GM23338 (cell line): ENCODE results near the gene HGS. TPM values are rescaled to one million over a fixed set of nuclear protein-coding genes. Genes with fewer than 3 reads are reported as not detected.
A peak's percentile ranks its signal among the peaks of the same experiment; 100 is the strongest.

Experiments used
- ATAC-seq: fragments of 200-7000 bp; cut with Tn5 transposase; 3 replicates; pipeline ENCODE4 v1.9.1; 2020
- DNase-seq: peaks from one replicate; pipeline ENCODE4 v3.0.0-alpha.2; 2015; ENCODE audit warnings: low spot score
- H2AFZ ChIP-seq: fragments of 200-600 bp; sonication (generic); 2 replicates; pipeline ENCODE4 v1.8.0; 2016; ENCODE audit warnings: antibody characterized with exemption, mild to moderate bottlenecking, moderate library complexity
- H3F3A ChIP-seq: fragments of 200-600 bp; sonication (generic); replicated peaks from 2 replicates; pipeline ENCODE4 v1.8.0; 2017; ENCODE audit warnings: antibody characterized with exemption, mixed run types, low read depth
- H3K27ac ChIP-seq: fragments of 200-600 bp; sonication (generic); 2 replicates; pipeline ENCODE4 v1.6.1; 2016; ENCODE audit warnings: low read depth
- H3K27me3 ChIP-seq: fragments of 200-600 bp; sonication (generic); 2 replicates; pipeline ENCODE4 v1.8.0; 2016; ENCODE audit warnings: mild to moderate bottlenecking, mixed run types, moderate library complexity; ENCODE audit not compliant: insufficient read depth
- H3K36me3 ChIP-seq: fragments of 200-600 bp; sonication (generic); 2 replicates; pipeline ENCODE4 v1.8.0; 2016; ENCODE audit warnings: mild to moderate bottlenecking; ENCODE audit not compliant: insufficient read depth
- H3K4me1 ChIP-seq: fragments of 200-600 bp; sonication (generic); 2 replicates; pipeline ENCODE4 v1.8.0; 2016; ENCODE audit warnings: mild to moderate bottlenecking, moderate library complexity; ENCODE audit not compliant: insufficient read depth
- H3K4me2 ChIP-seq: fragments of 200-600 bp; sonication (generic); 2 replicates; pipeline ENCODE4 v1.7.1; 2017; ENCODE audit warnings: mixed run types
- H3K4me3 ChIP-seq: fragments of 200-600 bp; sonication (generic); 2 replicates; pipeline ENCODE4 v1.6.1; 2016; ENCODE audit warnings: mixed run types
- H3K79me2 ChIP-seq: fragments of 200-600 bp; sonication (generic); replicated peaks from 2 replicates; pipeline ENCODE4 v1.8.0; 2017; ENCODE audit warnings: mild to moderate bottlenecking; ENCODE audit not compliant: insufficient read depth
- H3K9me2 ChIP-seq: fragments of 200-600 bp; sonication (generic); 2 replicates; pipeline ENCODE4 v1.8.0; 2017; ENCODE audit not compliant: insufficient read depth
- H4K20me1 ChIP-seq: fragments of 200-600 bp; sonication (generic); replicated peaks from 2 replicates; pipeline ENCODE4 v1.8.0; 2017; ENCODE audit warnings: mild to moderate bottlenecking; ENCODE audit not compliant: insufficient read depth
- H3K27ac Mint-ChIP-seq: 2 replicates; pipeline ENCODE4 v1.8.0; 2020; ENCODE audit warnings: inconsistent platforms, mild to moderate bottlenecking, moderate library complexity, mixed read lengths
- H3K27me3 Mint-ChIP-seq: 3 replicates; pipeline ENCODE4 v1.8.0; 2022; ENCODE audit warnings: low read depth, mild to moderate bottlenecking, moderate library complexity, mixed read lengths, inconsistent platforms; ENCODE audit not compliant: insufficient read depth, poor library complexity
- H3K36me3 Mint-ChIP-seq: 3 replicates; pipeline ENCODE4 v1.8.0; 2021; ENCODE audit warnings: low read depth, mild to moderate bottlenecking, inconsistent platforms, moderate library complexity, mixed read lengths
- H3K4me1 Mint-ChIP-seq: 3 replicates; pipeline ENCODE4 v1.8.0; 2020; ENCODE audit warnings: mild to moderate bottlenecking, inconsistent platforms, mixed read lengths
- H3K4me3 Mint-ChIP-seq: 3 replicates; pipeline ENCODE4 v1.8.0; 2021; ENCODE audit warnings: moderate library complexity, mild to moderate bottlenecking, inconsistent platforms, mixed read lengths
- H3K9me3 Mint-ChIP-seq: 3 replicates; pipeline ENCODE4 v1.8.0; 2020; ENCODE audit warnings: moderate library complexity, mild to moderate bottlenecking, inconsistent platforms, mixed read lengths
- CREB1 ChIP-seq: fragments of 250-450 bp; sonication (Bioruptor Pico); IDR thresholded peaks from 2 replicates; pipeline ENCODE4 v1.5.0; 2020; ENCODE audit warnings: low read depth, mild to moderate bottlenecking, moderate library complexity
- EZH2 ChIP-seq: fragments of 200-600 bp; sonication (generic); IDR thresholded peaks from one replicate; pipeline ENCODE4 v1.8.0; 2017; ENCODE audit warnings: antibody characterized with exemption, mild to moderate bottlenecking, low read depth; ENCODE audit not compliant: unreplicated experiment
- EZH2phosphoT487 ChIP-seq: fragments of 200-600 bp; sonication (generic); IDR thresholded peaks from one replicate; pipeline ENCODE4 v1.8.1; 2018; ENCODE audit warnings: antibody characterized with exemption; ENCODE audit not compliant: unreplicated experiment
- JUNB ChIP-seq: IDR thresholded peaks from one replicate; pipeline ENCODE4 v1.6.1; 2016; ENCODE audit warnings: antibody characterized with exemption; ENCODE audit not compliant: unreplicated experiment
- NANOG ChIP-seq: IDR thresholded peaks from 2 replicates; pipeline ENCODE4 v1.6.1; 2016; ENCODE audit warnings: antibody characterized with exemption, borderline replicate concordance
- POLR2AphosphoS5 ChIP-seq: IDR thresholded peaks from 2 replicates; pipeline ENCODE4 v1.6.1; 2016; ENCODE audit warnings: antibody characterized with exemption, low read depth
- STAT1 ChIP-seq: IDR thresholded peaks from one replicate; pipeline ENCODE4 v1.6.1; 2016; ENCODE audit warnings: antibody characterized with exemption; ENCODE audit not compliant: unreplicated experiment
- ZNF114 ChIP-seq: fragments of 250-450 bp; sonication (Bioruptor Pico); IDR thresholded peaks from 2 replicates; pipeline ENCODE4 v1.5.0; 2020; ENCODE audit warnings: mild to moderate bottlenecking, moderate library complexity
- ZNF331 ChIP-seq: fragments of 250-450 bp; sonication (Bioruptor Pico); IDR thresholded peaks from 2 replicates; pipeline ENCODE4 v1.5.0; 2020; ENCODE audit warnings: low read depth, mild to moderate bottlenecking, moderate library complexity
- polyA plus RNA-seq: library from polyadenylated mRNA; unstranded; fragments of >200 nt; fragmentation: Nextera tagmentation; extraction: Ambion mirVana; gene quantifications from 2 replicates; pipeline ENCODE4 v1.2.1, GENCODE V29; 2016
- total RNA-seq: library from RNA; depleted of rRNA; stranded (reverse); fragments of >200 nt; shearing (Covaris generic); gene quantifications from 2 replicates; pipeline ENCODE4 v1.2.3, GENCODE V29; 2014
- TF ChIP-seq, protein P1 (sequence below): fragments of 250-450 bp; sonication (Bioruptor Pico); IDR thresholded peaks from 2 replicates; pipeline ENCODE4 v1.5.0; 2020; ENCODE audit warnings: mild to moderate bottlenecking, moderate library complexity
- TF ChIP-seq, protein P2 (sequence below): IDR thresholded peaks from one replicate; pipeline ENCODE4 v1.6.1; 2018; ENCODE audit warnings: antibody characterized with exemption; ENCODE audit not compliant: unreplicated experiment
- TF ChIP-seq, protein P3 (sequence below): IDR thresholded peaks from 2 replicates; pipeline ENCODE4 v1.6.1; 2016; ENCODE audit warnings: antibody characterized with exemption
- TF ChIP-seq, protein P4 (sequence below), 2 experiments: fragments of 200-600 bp in 1 of 2; sonication (generic) in 1 of 2; conservative IDR thresholded peaks; 2 replicates each; pipeline versions ENCODE4 v1.5.1 to v1.6.1; 2016 to 2017; ENCODE audit warnings: antibody characterized with exemption in 2 of 2, low read depth in 2 of 2, mild to moderate bottlenecking in 2 of 2, moderate library complexity in 1 of 2

The HGS gene
- total and polyA plus RNA-seq, 2 experiments from 2014 or later, result 59.0 to 90.2 TPM

DNA sequence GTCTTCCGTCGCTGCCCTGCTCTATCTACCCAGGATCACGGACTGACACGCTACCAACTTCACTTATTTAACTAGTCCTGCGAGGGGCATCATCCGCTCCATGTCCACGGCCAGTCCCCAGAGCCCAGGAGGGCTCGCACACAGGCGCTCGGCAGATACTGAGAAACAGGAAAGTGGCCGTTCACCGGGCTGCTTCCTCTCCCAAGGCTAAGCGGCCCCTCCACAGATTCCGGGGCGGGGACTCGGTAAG is 17.8 kb upstream of the HGS start:
- Mint-ChIP-seq H3K4me1 (peaks cover 25% of the 10 kb centered on the region), H3K27ac (peak overlapping the region; percentile 95), H3K9me3 (no peaks in the 10 kb centered on the region), H3K27me3 (peaks cover 18% of the 10 kb centered on the region), H3K36me3 (peaks cover 56% of the 10 kb centered on the region), H3K4me3 (peak overlapping the region; percentile 98)
- peak; percentile 49 for ATAC-seq
- TF ChIP-seq EZH2phosphoT487 (no peak), ZNF331 (no peak), ZNF114 (CRISPR knock-in tag) (no peak), EZH2 (no peak), JUNB (no peak), NANOG (no peak), POLR2AphosphoS5 (no peak), STAT1 (no peak), CREB1 (CRISPR knock-in tag) (no peak)
- TF ChIP-seq, protein P1, sequence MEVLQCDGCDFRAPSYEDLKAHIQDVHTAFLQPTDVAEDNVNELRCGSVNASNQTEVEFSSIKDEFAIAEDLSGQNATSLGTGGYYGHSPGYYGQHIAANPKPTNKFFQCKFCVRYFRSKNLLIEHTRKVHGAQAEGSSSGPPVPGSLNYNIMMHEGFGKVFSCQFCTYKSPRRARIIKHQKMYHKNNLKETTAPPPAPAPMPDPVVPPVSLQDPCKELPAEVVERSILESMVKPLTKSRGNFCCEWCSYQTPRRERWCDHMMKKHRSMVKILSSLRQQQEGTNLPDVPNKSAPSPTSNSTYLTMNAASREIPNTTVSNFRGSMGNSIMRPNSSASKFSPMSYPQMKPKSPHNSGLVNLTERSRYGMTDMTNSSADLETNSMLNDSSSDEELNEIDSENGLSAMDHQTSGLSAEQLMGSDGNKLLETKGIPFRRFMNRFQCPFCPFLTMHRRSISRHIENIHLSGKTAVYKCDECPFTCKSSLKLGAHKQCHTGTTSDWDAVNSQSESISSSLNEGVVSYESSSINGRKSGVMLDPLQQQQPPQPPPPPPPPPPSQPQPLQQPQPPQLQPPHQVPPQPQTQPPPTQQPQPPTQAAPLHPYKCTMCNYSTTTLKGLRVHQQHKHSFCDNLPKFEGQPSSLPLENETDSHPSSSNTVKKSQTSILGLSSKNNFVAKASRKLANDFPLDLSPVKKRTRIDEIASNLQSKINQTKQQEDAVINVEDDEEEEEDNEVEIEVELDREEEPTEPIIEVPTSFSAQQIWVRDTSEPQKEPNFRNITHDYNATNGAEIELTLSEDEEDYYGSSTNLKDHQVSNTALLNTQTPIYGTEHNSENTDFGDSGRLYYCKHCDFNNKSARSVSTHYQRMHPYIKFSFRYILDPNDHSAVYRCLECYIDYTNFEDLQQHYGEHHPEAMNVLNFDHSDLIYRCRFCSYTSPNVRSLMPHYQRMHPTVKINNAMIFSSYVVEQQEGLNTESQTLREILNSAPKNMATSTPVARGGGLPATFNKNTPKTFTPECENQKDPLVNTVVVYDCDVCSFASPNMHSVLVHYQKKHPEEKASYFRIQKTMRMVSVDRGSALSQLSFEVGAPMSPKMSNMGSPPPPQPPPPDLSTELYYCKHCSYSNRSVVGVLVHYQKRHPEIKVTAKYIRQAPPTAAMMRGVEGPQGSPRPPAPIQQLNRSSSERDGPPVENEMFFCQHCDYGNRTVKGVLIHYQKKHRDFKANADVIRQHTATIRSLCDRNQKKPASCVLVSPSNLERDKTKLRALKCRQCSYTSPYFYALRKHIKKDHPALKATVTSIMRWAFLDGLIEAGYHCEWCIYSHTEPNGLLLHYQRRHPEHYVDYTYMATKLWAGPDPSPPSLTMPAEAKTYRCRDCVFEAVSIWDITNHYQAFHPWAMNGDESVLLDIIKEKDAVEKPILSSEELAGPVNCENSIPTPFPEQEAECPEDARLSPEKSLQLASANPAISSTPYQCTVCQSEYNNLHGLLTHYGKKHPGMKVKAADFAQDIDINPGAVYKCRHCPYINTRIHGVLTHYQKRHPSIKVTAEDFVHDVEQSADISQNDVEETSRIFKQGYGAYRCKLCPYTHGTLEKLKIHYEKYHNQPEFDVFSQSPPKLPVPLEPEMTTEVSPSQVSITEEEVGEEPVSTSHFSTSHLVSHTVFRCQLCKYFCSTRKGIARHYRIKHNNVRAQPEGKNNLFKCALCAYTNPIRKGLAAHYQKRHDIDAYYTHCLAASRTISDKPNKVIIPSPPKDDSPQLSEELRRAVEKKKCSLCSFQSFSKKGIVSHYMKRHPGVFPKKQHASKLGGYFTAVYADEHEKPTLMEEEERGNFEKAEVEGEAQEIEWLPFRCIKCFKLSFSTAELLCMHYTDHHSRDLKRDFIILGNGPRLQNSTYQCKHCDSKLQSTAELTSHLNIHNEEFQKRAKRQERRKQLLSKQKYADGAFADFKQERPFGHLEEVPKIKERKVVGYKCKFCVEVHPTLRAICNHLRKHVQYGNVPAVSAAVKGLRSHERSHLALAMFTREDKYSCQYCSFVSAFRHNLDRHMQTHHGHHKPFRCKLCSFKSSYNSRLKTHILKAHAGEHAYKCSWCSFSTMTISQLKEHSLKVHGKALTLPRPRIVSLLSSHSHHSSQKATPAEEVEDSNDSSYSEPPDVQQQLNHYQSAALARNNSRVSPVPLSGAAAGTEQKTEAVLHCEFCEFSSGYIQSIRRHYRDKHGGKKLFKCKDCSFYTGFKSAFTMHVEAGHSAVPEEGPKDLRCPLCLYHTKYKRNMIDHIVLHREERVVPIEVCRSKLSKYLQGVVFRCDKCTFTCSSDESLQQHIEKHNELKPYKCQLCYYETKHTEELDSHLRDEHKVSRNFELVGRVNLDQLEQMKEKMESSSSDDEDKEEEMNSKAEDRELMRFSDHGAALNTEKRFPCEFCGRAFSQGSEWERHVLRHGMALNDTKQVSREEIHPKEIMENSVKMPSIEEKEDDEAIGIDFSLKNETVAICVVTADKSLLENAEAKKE (CRISPR knock-in tag), result no peak
- TF ChIP-seq, protein P2, sequence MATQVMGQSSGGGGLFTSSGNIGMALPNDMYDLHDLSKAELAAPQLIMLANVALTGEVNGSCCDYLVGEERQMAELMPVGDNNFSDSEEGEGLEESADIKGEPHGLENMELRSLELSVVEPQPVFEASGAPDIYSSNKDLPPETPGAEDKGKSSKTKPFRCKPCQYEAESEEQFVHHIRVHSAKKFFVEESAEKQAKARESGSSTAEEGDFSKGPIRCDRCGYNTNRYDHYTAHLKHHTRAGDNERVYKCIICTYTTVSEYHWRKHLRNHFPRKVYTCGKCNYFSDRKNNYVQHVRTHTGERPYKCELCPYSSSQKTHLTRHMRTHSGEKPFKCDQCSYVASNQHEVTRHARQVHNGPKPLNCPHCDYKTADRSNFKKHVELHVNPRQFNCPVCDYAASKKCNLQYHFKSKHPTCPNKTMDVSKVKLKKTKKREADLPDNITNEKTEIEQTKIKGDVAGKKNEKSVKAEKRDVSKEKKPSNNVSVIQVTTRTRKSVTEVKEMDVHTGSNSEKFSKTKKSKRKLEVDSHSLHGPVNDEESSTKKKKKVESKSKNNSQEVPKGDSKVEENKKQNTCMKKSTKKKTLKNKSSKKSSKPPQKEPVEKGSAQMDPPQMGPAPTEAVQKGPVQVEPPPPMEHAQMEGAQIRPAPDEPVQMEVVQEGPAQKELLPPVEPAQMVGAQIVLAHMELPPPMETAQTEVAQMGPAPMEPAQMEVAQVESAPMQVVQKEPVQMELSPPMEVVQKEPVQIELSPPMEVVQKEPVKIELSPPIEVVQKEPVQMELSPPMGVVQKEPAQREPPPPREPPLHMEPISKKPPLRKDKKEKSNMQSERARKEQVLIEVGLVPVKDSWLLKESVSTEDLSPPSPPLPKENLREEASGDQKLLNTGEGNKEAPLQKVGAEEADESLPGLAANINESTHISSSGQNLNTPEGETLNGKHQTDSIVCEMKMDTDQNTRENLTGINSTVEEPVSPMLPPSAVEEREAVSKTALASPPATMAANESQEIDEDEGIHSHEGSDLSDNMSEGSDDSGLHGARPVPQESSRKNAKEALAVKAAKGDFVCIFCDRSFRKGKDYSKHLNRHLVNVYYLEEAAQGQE, result no peak
- TF ChIP-seq, protein P3, sequence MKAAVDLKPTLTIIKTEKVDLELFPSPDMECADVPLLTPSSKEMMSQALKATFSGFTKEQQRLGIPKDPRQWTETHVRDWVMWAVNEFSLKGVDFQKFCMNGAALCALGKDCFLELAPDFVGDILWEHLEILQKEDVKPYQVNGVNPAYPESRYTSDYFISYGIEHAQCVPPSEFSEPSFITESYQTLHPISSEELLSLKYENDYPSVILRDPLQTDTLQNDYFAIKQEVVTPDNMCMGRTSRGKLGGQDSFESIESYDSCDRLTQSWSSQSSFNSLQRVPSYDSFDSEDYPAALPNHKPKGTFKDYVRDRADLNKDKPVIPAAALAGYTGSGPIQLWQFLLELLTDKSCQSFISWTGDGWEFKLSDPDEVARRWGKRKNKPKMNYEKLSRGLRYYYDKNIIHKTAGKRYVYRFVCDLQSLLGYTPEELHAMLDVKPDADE, result no peak
- TF ChIP-seq, protein P4, sequence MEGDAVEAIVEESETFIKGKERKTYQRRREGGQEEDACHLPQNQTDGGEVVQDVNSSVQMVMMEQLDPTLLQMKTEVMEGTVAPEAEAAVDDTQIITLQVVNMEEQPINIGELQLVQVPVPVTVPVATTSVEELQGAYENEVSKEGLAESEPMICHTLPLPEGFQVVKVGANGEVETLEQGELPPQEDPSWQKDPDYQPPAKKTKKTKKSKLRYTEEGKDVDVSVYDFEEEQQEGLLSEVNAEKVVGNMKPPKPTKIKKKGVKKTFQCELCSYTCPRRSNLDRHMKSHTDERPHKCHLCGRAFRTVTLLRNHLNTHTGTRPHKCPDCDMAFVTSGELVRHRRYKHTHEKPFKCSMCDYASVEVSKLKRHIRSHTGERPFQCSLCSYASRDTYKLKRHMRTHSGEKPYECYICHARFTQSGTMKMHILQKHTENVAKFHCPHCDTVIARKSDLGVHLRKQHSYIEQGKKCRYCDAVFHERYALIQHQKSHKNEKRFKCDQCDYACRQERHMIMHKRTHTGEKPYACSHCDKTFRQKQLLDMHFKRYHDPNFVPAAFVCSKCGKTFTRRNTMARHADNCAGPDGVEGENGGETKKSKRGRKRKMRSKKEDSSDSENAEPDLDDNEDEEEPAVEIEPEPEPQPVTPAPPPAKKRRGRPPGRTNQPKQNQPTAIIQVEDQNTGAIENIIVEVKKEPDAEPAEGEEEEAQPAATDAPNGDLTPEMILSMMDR (conservative IDR thresholded peaks at IDR 0.05; ENCODE audit: low read depth in 2 of 2), result no peak
- peak; percentile 77 for DNase-seq
- H3K4me3 ChIP-seq, result peak overlapping the region; percentile 99
- H3K4me2 ChIP-seq, result peak overlapping the region; percentile 99
- peaks cover 14% of the 10 kb centered on the region for H3K36me3 ChIP-seq
- H3K9me2 ChIP-seq, result no peaks in the 10 kb centered on the region
- H3K27ac ChIP-seq, result peak overlapping the region; percentile 84
- H4K20me1 ChIP-seq, result peaks cover 12% of the 10 kb centered on the region
- no peaks in the 10 kb centered on the region for H3K27me3 ChIP-seq
- H3K79me2 ChIP-seq, result peaks cover 41% of the 10 kb centered on the region
- H3F3A ChIP-seq, result peaks cover 27% of the 10 kb centered on the region
- H2AFZ ChIP-seq, result no peak overlapping the region
- peaks cover 15% of the 10 kb centered on the region for H3K4me1 ChIP-seq
